T1000 (cell line): ENCODE measurements around the gene UBL7.
"Not testable (repeated sequence)": the region's sequence is repeated elsewhere in the genome, so short reads cannot be mapped to it uniquely, and the experiment has no call there.

ENCODE experiments used
- DNase-seq: peaks from one replicate; lab custom pipeline; 2025; ENCODE audit warnings: mixed read lengths; lab: John Stamatoyannopoulos, UW

UBL7 gene

GRCh38 chr15:74463634-74464033 is 2.7 kb upstream of the UBL7 start:
- no peak for DNase-seq

GRCh38 chr15:74461847-74462511 is 1.0 kb upstream of the UBL7 start:
- DNase-seq: no peak

GRCh38 chr15:74460298-74460697 is 662 bp downstream of the UBL7 start:
- no peak for DNase-seq

- DNase-seq: not testable (repeated sequence)
Measured at GRCh38 chr15:74459798-74460197, 1.2 kb downstream of the UBL7 start.

- no peak for DNase-seq
Measured at GRCh38 chr15:74458473-74458872, 2.5 kb downstream of the UBL7 start.

GRCh38 chr15:74457036-74457435 is 3.9 kb downstream of the UBL7 start:
- DNase-seq: not testable (repeated sequence)

- no peak for DNase-seq
Measured at GRCh38 chr15:74454764-74455500, 6.0 kb downstream of the UBL7 start.

GRCh38 chr15:74453925-74454763 is 6.8 kb downstream of the UBL7 start:
- no peak for DNase-seq

- DNase-seq: no peak
Measured at GRCh38 chr15:74451861-74452835, 8.8 kb downstream of the UBL7 start.

- no peak for DNase-seq
Measured at GRCh38 chr15:74451322-74451721, 9.6 kb downstream of the UBL7 start.

GRCh38 chr15:74449643-74450205 is 11.2 kb downstream of the UBL7 start:
- no peak for DNase-seq

- no peak for DNase-seq
Measured at GRCh38 chr15:74449095-74449494, 11.9 kb downstream of the UBL7 start.

GRCh38 chr15:74445816-74446763 is 14.9 kb downstream of the UBL7 start:
- no peak for DNase-seq

GRCh38 chr15:74444106-74445062 is 16.6 kb downstream of the UBL7 start:
- no peak for DNase-seq

GRCh38 chr15:74443100-74443909 is 17.7 kb downstream of the UBL7 start:
- DNase-seq: no peak

- DNase-seq: no peak
Measured at GRCh38 chr15:74442604-74443003, 18.4 kb downstream of the UBL7 start.

GRCh38 chr15:74442063-74442462 is 18.9 kb downstream of the UBL7 start:
- no peak for DNase-seq
